SK-MEL-5 (cell line): ENCODE data around the gene DCUN1D2. TPM values are rescaled to one million over a fixed set of nuclear protein-coding genes. Genes with fewer than 3 reads are reported as not detected.
"Not testable (repeated sequence)": the region's sequence is repeated elsewhere in the genome, so short reads cannot be mapped to it uniquely, and the experiment has no call there.

Source experiments
- DNase-seq: peaks from one replicate; pipeline ENCODE4 v3.0.0-alpha.2; 2016; ENCODE audit warnings: low read depth, low spot score
- in situ Hi-C: cut with HindIII; loops from 2 replicates; pipeline ENCODE4 v1.10.0; 2016; ENCODE audit warnings: low sequenced_read_pairs, high pct_unique_total_duplicates, low pct_unique_long_range_greater_than_20kb
- total RNA-seq: library from RNA; depleted of rRNA; stranded (reverse); fragments of >200 nt; shearing (Covaris generic); gene quantifications from 2 replicates; pipeline ENCODE4 v1.2.3, GENCODE V29; 2014

DCUN1D2 gene
- total RNA-seq, 1 experiment from 2014 or later, result 9.8 TPM

- in situ Hi-C loops, result no loop called here
- DNase-seq, result no peak
Observed at GRCh38 chr13:113442354-113442984, 48.0 kb downstream of the DCUN1D2 start.

GRCh38 chr13:113441661-113442060 lies 48.9 kb downstream of the DCUN1D2 start:
- no peak for DNase-seq

GRCh38 chr13:113437408-113438010 lies 53.0 kb downstream of the DCUN1D2 start:
- in situ Hi-C loops, result no loop called here
- DNase-seq, result peak; percentile 83

More at GRCh38 chr13:113441661-113442060, 48.9 kb downstream of the DCUN1D2 start:
- in situ Hi-C loops, result no loop called here

GRCh38 chr13:113436866-113437265 lies 53.6 kb downstream of the DCUN1D2 start:
- in situ Hi-C loops, DNase-seq: not testable (repeated sequence)

GRCh38 chr13:113435907-113436306 lies 54.6 kb downstream of the DCUN1D2 start:
- in situ Hi-C loops, DNase-seq: not testable (repeated sequence)

- DNase-seq, result no peak
- in situ Hi-C loops, result no loop called here
Observed at GRCh38 chr13:113433391-113433916, 57.1 kb downstream of the DCUN1D2 start.

GRCh38 chr13:113432506-113433270 lies 57.8 kb downstream of the DCUN1D2 start:
- in situ Hi-C loops, result no loop called here
- DNase-seq, result no peak

- in situ Hi-C loops, result no loop called here
Observed at GRCh38 chr13:113431171-113431570, 59.3 kb downstream of the DCUN1D2 start.

GRCh38 chr13:113430378-113431110 lies 60.0 kb downstream of the DCUN1D2 start:
- DNase-seq, result no peak
- in situ Hi-C loops, result no loop called here

More at GRCh38 chr13:113431171-113431570, 59.3 kb downstream of the DCUN1D2 start:
- no peak for DNase-seq

- in situ Hi-C loops, result no loop called here
- DNase-seq, result no peak
Observed at GRCh38 chr13:113429608-113429985, 60.9 kb downstream of the DCUN1D2 start.

GRCh38 chr13:113428871-113429607 lies 61.5 kb downstream of the DCUN1D2 start:
- in situ Hi-C loops, result no loop called here
- DNase-seq, result no peak

- DNase-seq, result no peak
- in situ Hi-C loops, result no loop called here
Observed at GRCh38 chr13:113428469-113428865, 62.0 kb downstream of the DCUN1D2 start.

- no peak for DNase-seq
- in situ Hi-C loops, result no loop called here
Observed at GRCh38 chr13:113427562-113428468, 62.7 kb downstream of the DCUN1D2 start.

- in situ Hi-C loops, result no loop called here
- no peak for DNase-seq
Observed at GRCh38 chr13:113426591-113426986, 63.9 kb downstream of the DCUN1D2 start.

GRCh38 chr13:113425941-113426590 lies 64.4 kb downstream of the DCUN1D2 start:
- no peak for DNase-seq
- in situ Hi-C loops, result no loop called here
